Endothelial cell of umbilical vein (primary cell): ENCODE data around the gene SCYL3.

Experiments used
- CTCF ChIP-seq, 2 donors: IDR thresholded peaks; 1 replicate in 1 of 2; 2 replicates in 1 of 2; pipeline ENCODE4 v1.5.1; 2011; ENCODE audit warnings: low read length in 2 of 2, mild to moderate bottlenecking in 2 of 2, moderate library complexity in 2 of 2, control low read depth in 1 of 2, inconsistent platforms in 1 of 2, low read depth in 1 of 2; ENCODE audit not compliant: insufficient read depth in 1 of 2; ENCODE audit errors: extremely low read depth in 1 of 2
- EZH2 ChIP-seq: IDR thresholded peaks from 2 replicates; pipeline ENCODE4 v1.6.1; 2012; ENCODE audit warnings: borderline replicate concordance, low read depth, mild to moderate bottlenecking, moderate library complexity, low read length, inconsistent platforms; ENCODE audit not compliant: severe bottlenecking
- MAX ChIP-seq: IDR thresholded peaks from 2 replicates; pipeline ENCODE4 v1.6.1; 2011; ENCODE audit not compliant: insufficient read depth, insufficient read length
- MYC ChIP-seq: IDR thresholded peaks from one replicate; pipeline ENCODE4 v1.6.1; 2011; ENCODE audit warnings: mild to moderate bottlenecking, low read depth, low read length
- POLR2A ChIP-seq: IDR thresholded peaks from 2 replicates; pipeline ENCODE4 v1.6.1; 2012; ENCODE audit warnings: low read depth, mild to moderate bottlenecking, control low read depth, low read length
- POLR2AphosphoS5 ChIP-seq: IDR thresholded peaks from 2 replicates; pipeline ENCODE4 v1.6.1; 2012; ENCODE audit warnings: low read depth, mild to moderate bottlenecking, control low read depth, low read length, moderate library complexity; ENCODE audit not compliant: insufficient read depth

- TF ChIP-seq POLR2AphosphoS5 (no peak), POLR2A (no peak), CTCF (IDR thresholded peaks at IDR 0.05; ENCODE audit: extremely low read depth in 1 of 2, insufficient read depth in 1 of 2, low read depth in 1 of 2, low read length in 2 of 2) (no peak), MYC (no peak), MAX (no peak), EZH2 (no peak)
These were observed 45.2 kb downstream of the SCYL3 start for GRCh38 chr1:169848456-169848855.
